Measurements from ENCODE around the gene APBB1IP. TPM values are rescaled to one million over a fixed set of nuclear protein-coding genes. Genes with fewer than 3 reads are reported as not detected.

The APBB1IP gene
- total RNA-seq, 4 donors from 2014 or later: 6.1 to 9.3 (median 7.9) TPM

GRCh38 chr10:26435852-26436251 is 2.3 kb upstream of the APBB1IP start:
- no peak overlapping the region for H3K4me3 ChIP-seq
- peaks cover 0 to 14% of the 10 kb centered on the region in 2 donors for H3K27me3 ChIP-seq
- 97% methylated on average over 1 of the region's 1 CpG for WGBS, 2 donors
- DNase-seq (ENCODE audit: low spot score in 2 of 2): no peak
- no peak overlapping the region for H3K27ac ChIP-seq
- TF ChIP-seq EP300 (IDR thresholded peaks at IDR 0.05) (no peak), POLR2A (IDR thresholded peaks at IDR 0.05) (no peak)
- TF ChIP-seq, protein P1, sequence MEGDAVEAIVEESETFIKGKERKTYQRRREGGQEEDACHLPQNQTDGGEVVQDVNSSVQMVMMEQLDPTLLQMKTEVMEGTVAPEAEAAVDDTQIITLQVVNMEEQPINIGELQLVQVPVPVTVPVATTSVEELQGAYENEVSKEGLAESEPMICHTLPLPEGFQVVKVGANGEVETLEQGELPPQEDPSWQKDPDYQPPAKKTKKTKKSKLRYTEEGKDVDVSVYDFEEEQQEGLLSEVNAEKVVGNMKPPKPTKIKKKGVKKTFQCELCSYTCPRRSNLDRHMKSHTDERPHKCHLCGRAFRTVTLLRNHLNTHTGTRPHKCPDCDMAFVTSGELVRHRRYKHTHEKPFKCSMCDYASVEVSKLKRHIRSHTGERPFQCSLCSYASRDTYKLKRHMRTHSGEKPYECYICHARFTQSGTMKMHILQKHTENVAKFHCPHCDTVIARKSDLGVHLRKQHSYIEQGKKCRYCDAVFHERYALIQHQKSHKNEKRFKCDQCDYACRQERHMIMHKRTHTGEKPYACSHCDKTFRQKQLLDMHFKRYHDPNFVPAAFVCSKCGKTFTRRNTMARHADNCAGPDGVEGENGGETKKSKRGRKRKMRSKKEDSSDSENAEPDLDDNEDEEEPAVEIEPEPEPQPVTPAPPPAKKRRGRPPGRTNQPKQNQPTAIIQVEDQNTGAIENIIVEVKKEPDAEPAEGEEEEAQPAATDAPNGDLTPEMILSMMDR (IDR thresholded peaks at IDR 0.05): no peak
- peaks cover 0 to 15% (median 0%) of the 10 kb centered on the region in 4 donors for H3K4me1 ChIP-seq
- H3K9me3 ChIP-seq: no peaks in the 10 kb centered on the region
- no peaks in the 10 kb centered on the region for H3K36me3 ChIP-seq

- Histone ChIP-seq H3K36me3 (no peaks in the 10 kb centered on the region), H3K4me1 (peaks cover 0 to 15% (median 0%) of the 10 kb centered on the region in 4 donors), H3K9me3 (no peaks in the 10 kb centered on the region), H3K27me3 (peaks cover 0 to 14% of the 10 kb centered on the region in 2 donors), H3K4me3 (no peak overlapping the region), H3K27ac (peak overlapping the region in 1 of 4 donors; percentile 91)
- TF ChIP-seq EP300 (IDR thresholded peaks at IDR 0.05): no peak
- TF ChIP-seq, protein P1 (IDR thresholded peaks at IDR 0.05): no peak
- no peak for TF ChIP-seq POLR2A (IDR thresholded peaks at IDR 0.05)
- no peak for DNase-seq (ENCODE audit: low spot score in 2 of 2)
- WGBS, 2 donors: 78 to 80% methylated on average over 2 of the region's 2 CpGs
These were observed 1.3 kb upstream of the APBB1IP start for GRCh38 chr10:26436848-26437247.

DNA sequence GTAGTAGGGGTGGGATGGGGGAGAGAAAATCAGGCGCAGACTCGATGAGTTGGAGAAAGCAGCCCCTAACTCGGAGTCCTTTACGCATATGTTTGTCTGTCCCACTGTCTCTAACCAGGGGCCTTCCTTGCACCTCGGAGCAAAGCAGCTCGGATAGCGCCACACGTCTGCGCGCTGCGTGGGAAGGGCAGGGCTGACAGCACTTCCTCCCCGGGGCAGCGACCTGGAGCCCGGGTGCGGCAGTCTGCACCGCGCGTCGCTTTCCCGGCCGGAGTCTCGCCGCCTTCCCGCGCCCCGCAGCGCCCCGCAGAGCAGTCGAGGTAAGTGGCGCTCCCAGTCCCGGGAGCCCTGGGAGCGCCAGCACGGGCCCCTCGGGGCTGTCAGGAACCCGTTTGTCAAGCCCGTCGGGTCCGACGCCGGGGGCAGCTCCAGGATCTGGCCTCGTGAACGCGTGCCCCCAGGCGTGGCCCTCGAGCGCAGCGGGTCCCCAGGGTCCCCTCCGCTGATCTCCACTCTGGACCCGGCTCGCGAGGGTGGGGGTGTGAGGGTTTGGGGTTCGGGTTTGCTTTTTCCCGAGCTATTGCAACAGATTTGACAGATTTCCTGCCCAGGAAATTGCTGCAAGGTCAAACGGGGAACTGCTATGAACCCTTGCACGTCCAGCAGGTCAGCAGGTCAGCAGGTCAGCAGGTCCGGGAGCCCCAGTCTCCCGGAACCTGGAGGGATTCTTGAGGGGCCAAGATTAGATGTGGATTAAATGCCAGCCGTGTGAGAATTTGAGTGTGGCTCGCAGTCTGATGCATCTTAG is 597 bp downstream of the APBB1IP start:
- 3 to 5% methylated on average over 21 to 49 of the region's 59 CpGs for WGBS, 2 donors
- TF ChIP-seq, protein P1 (IDR thresholded peaks at IDR 0.05): no peak
- TF ChIP-seq POLR2A (IDR thresholded peaks at IDR 0.05): no peak
- TF ChIP-seq EP300 (IDR thresholded peaks at IDR 0.05): no peak

DNA sequence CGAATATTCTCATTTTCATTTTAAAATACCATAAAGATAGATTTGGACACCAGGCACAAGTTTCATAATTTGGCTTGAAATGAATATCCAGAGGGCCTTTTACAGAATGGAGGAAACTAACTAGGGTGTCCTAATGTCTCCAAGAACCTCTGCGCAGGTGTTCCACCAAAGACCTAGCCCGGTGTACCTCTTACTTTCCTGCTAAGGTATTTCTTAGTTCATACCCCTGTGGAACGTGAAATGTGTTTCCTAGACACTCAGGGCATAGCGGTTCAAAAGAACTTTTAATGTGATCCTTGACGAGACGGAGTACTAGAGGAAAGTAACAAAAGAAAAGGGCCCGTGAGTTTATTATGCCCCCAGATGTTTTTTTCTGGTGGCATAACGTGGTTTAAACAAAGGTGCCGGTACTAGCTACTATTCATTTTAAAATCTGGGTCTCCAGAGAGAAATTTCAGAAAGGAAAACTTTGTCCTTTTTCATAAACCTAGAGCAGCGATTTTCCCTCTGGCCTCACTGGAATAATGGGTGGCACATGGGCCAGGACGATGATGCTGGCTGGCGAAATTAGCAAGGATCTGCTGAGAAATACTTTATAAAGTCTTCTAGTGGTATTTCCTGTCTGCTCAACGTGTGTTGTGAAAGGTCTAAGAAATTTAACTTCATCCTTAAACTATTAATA is 1.4 kb downstream of the APBB1IP start:
- Histone ChIP-seq H3K36me3 (no peaks in the 10 kb centered on the region), H3K27me3 (peaks cover 0 to 14% of the 10 kb centered on the region in 2 donors), H3K4me3 (peak overlapping the region in 3 of 4 donors; percentile 30 to 56 (median 56)), H3K27ac (peak overlapping the region in 2 of 4 donors; percentile 78 to 91), H3K9me3 (no peaks in the 10 kb centered on the region), H3K4me1 (peaks cover 0 to 15% (median 0%) of the 10 kb centered on the region in 4 donors)
- DNase-seq (ENCODE audit: low spot score in 2 of 2): no peak
- TF ChIP-seq POLR2A (IDR thresholded peaks at IDR 0.05): no peak
- TF ChIP-seq, protein P1 (IDR thresholded peaks at IDR 0.05): no peak
- TF ChIP-seq EP300 (IDR thresholded peaks at IDR 0.05): no peak
- 65 to 69% methylated on average over 14 of the region's 14 CpGs for WGBS, 2 donors

More for the DNA sequence above, 597 bp downstream of the APBB1IP start:
- H3K9me3 ChIP-seq: no peaks in the 10 kb centered on the region
- DNase-seq (ENCODE audit: low spot score in 2 of 2): no peak
- H3K4me1 ChIP-seq: peaks cover 0 to 15% (median 0%) of the 10 kb centered on the region in 4 donors
- H3K4me3 ChIP-seq: peak overlapping the region; percentile 22 to 56 (median 43)
- peaks cover 0 to 14% of the 10 kb centered on the region in 2 donors for H3K27me3 ChIP-seq
- H3K36me3 ChIP-seq: no peaks in the 10 kb centered on the region
- H3K27ac ChIP-seq: peak overlapping the region in 3 of 4 donors; percentile 71 to 91 (median 78)
